HCT116 (cell line): ENCODE results near the gene MDFIC2.

Experiments used
- CTCF ChIP-seq, 3 experiments: fragments of 200-600 bp in 1 of 3; sonication (generic) in 1 of 3; IDR thresholded peaks in 2 of 3; conservative IDR thresholded peaks in 1 of 3; 2 replicates each; pipeline ENCODE4 v1.5.1; 2012 to 2017; ENCODE audit warnings: low read depth in 2 of 3, low read length in 2 of 3, antibody characterized with exemption in 1 of 3, borderline replicate concordance in 1 of 3, control low read depth in 1 of 3, mild to moderate bottlenecking in 1 of 3, mixed read lengths in 1 of 3, mixed run types in 1 of 3, moderate library complexity in 1 of 3; ENCODE audit not compliant: insufficient read depth in 1 of 3
- JUND ChIP-seq: IDR thresholded peaks from 2 replicates; pipeline ENCODE4 v1.6.1; 2012
- MAX ChIP-seq: IDR thresholded peaks from 2 replicates; pipeline ENCODE4 v1.6.1; 2012
- POLR2A ChIP-seq: IDR thresholded peaks from 2 replicates; pipeline ENCODE4 v1.7.0; 2011; ENCODE audit warnings: borderline replicate concordance; ENCODE audit not compliant: insufficient read depth, insufficient read length; ENCODE audit errors: extremely low read depth
- POLR2AphosphoS5 ChIP-seq: IDR thresholded peaks from 2 replicates; pipeline ENCODE4 v1.6.1; 2011; ENCODE audit warnings: mild to moderate bottlenecking, low read depth, low read length, moderate library complexity
- TF ChIP-seq, protein P1 (sequence below): IDR thresholded peaks from 2 replicates; pipeline ENCODE4 v1.6.1; 2012; ENCODE audit warnings: low read depth

DNA sequence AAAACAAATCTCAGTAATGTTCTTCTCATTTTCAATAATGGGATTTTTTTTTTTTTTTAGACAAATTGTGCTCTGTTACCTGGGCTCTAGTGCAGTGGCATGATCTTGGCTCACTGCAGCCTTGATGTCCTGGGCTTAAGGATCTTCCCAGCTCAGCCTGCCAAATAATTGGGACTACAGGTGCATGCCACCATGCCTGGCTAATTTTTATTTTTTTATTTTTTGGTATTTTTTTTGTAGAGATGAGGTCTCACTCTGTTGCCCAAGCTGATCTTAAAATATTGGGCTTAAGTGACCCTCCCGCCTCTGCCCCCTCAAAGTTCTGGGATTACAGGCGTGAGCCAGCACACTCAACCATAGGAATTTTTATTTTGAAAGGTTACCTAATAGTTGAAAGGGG lies 126.2 kb downstream of the MDFIC2 start:
- TF ChIP-seq CTCF (IDR thresholded peaks at IDR 0.05 in 2 of 3, conservative IDR thresholded peaks at IDR 0.05 in 1 of 3; ENCODE audit: borderline replicate concordance in 1 of 3, insufficient read depth in 1 of 3, low read depth in 2 of 3, low read length in 2 of 3) (no peak), JUND (no peak), POLR2A (no peak), MAX (no peak), POLR2AphosphoS5 (no peak)
- TF ChIP-seq, protein P1, sequence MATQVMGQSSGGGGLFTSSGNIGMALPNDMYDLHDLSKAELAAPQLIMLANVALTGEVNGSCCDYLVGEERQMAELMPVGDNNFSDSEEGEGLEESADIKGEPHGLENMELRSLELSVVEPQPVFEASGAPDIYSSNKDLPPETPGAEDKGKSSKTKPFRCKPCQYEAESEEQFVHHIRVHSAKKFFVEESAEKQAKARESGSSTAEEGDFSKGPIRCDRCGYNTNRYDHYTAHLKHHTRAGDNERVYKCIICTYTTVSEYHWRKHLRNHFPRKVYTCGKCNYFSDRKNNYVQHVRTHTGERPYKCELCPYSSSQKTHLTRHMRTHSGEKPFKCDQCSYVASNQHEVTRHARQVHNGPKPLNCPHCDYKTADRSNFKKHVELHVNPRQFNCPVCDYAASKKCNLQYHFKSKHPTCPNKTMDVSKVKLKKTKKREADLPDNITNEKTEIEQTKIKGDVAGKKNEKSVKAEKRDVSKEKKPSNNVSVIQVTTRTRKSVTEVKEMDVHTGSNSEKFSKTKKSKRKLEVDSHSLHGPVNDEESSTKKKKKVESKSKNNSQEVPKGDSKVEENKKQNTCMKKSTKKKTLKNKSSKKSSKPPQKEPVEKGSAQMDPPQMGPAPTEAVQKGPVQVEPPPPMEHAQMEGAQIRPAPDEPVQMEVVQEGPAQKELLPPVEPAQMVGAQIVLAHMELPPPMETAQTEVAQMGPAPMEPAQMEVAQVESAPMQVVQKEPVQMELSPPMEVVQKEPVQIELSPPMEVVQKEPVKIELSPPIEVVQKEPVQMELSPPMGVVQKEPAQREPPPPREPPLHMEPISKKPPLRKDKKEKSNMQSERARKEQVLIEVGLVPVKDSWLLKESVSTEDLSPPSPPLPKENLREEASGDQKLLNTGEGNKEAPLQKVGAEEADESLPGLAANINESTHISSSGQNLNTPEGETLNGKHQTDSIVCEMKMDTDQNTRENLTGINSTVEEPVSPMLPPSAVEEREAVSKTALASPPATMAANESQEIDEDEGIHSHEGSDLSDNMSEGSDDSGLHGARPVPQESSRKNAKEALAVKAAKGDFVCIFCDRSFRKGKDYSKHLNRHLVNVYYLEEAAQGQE = no peak
